Nephron (organoid): ENCODE results near the gene GMDS.

ENCODE experiments used
- H3K27ac Mint-ChIP-seq, 3 experiments: 2 replicates each; pipeline ENCODE4 v1.8.0; 2020; ENCODE audit warnings: mixed read lengths in 3 of 3, mild to moderate bottlenecking in 2 of 3, moderate library complexity in 1 of 3
- H3K27me3 Mint-ChIP-seq: 2 replicates; pipeline ENCODE4 v1.8.0; 2021; ENCODE audit warnings: low read depth, mild to moderate bottlenecking, moderate library complexity, mixed read lengths
- H3K36me3 Mint-ChIP-seq: 2 replicates; pipeline ENCODE4 v1.8.0; 2020; ENCODE audit warnings: low read depth, mixed read lengths
- H3K4me1 Mint-ChIP-seq: 2 replicates; pipeline ENCODE4 v1.8.0; 2020; ENCODE audit warnings: mixed read lengths
- H3K4me3 Mint-ChIP-seq, 3 experiments: 2 replicates each; pipeline ENCODE4 v1.8.0; 2020; ENCODE audit warnings: mild to moderate bottlenecking in 3 of 3, mixed read lengths in 3 of 3, moderate library complexity in 2 of 3
- H3K9me3 Mint-ChIP-seq: 2 replicates; pipeline ENCODE4 v1.8.0; 2020; ENCODE audit warnings: mixed read lengths
- TF ChIP-seq, protein P1 (sequence below), 3 experiments: fragments of 200-600 bp; sonication (generic); IDR thresholded peaks; one replicate each; pipeline ENCODE4 v1.5.0; 2021; ENCODE audit warnings: antibody characterized with exemption in 3 of 3; ENCODE audit not compliant: unreplicated experiment in 3 of 3

Gene GMDS

GRCh38 chr6:2228392-2228791, 17.0 kb downstream of the GMDS start:
- H3K9me3 Mint-ChIP-seq = no peaks in the 10 kb centered on the region
- no peak overlapping the region for H3K27ac Mint-ChIP-seq
- H3K4me1 Mint-ChIP-seq = no peaks in the 10 kb centered on the region
- H3K36me3 Mint-ChIP-seq = no peaks in the 10 kb centered on the region
- H3K4me3 Mint-ChIP-seq = no peak overlapping the region
- TF ChIP-seq, protein P1, sequence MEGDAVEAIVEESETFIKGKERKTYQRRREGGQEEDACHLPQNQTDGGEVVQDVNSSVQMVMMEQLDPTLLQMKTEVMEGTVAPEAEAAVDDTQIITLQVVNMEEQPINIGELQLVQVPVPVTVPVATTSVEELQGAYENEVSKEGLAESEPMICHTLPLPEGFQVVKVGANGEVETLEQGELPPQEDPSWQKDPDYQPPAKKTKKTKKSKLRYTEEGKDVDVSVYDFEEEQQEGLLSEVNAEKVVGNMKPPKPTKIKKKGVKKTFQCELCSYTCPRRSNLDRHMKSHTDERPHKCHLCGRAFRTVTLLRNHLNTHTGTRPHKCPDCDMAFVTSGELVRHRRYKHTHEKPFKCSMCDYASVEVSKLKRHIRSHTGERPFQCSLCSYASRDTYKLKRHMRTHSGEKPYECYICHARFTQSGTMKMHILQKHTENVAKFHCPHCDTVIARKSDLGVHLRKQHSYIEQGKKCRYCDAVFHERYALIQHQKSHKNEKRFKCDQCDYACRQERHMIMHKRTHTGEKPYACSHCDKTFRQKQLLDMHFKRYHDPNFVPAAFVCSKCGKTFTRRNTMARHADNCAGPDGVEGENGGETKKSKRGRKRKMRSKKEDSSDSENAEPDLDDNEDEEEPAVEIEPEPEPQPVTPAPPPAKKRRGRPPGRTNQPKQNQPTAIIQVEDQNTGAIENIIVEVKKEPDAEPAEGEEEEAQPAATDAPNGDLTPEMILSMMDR (IDR thresholded peaks at IDR 0.05; ENCODE audit: unreplicated experiment in 3 of 3) = no peak
- H3K27me3 Mint-ChIP-seq = no peaks in the 10 kb centered on the region

- no peak overlapping the region for H3K4me3 Mint-ChIP-seq
- H3K27me3 Mint-ChIP-seq = no peaks in the 10 kb centered on the region
- no peaks in the 10 kb centered on the region for H3K9me3 Mint-ChIP-seq
Observed at GRCh38 chr6:2226775-2227174, 18.6 kb downstream of the GMDS start.

DNA sequence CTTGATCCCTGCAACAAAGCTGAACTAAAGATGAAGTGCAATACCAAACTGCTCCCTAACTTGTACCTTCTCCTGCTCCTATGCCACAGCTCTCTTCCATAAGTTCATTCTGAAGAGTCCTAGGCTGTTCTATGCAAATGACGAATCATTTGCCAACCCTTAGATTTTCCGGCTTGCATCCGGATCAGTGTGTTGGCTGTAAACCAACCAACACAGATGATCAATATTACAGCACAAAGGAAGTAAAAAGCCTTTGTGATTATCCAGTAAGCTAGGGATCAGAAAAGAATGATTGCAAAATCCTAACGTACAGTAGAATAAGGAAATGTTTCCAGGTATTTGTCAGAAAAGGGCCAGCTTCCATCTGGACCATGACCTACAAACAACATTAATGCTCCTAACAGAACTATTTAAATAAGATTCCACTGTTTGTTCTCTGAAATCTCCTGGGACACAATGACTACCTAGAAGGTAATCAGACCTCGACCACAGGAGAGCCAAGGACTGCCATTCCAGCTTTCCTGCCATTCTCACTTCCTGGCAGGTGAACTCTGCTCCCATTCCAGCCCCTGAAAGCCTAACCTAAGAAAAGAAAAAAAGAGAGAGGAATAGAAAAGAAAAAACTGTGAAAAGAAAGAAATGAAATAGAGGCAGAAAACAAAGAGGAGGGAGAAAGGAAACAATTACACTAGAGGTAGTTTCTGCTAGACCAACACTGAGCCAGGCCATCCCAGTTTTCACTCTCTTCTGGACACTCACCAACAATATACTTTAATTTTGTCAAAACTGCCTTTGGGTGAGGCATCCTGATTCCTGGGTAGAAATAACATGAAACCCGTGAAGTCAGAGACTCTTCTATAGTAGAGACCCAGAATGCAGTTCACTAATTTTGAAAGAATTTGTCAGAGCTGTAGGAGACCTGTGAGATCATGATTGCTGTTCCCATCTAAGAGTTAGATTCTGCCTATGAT, 19.7 kb downstream of the GMDS start:
- Mint-ChIP-seq H3K36me3 (no peaks in the 10 kb centered on the region), H3K4me3 (no peak overlapping the region), H3K9me3 (no peaks in the 10 kb centered on the region), H3K27ac (no peak overlapping the region), H3K4me1 (no peaks in the 10 kb centered on the region), H3K27me3 (no peaks in the 10 kb centered on the region)
- TF ChIP-seq, protein P1 (IDR thresholded peaks at IDR 0.05; ENCODE audit: unreplicated experiment in 3 of 3) = no peak

More at GRCh38 chr6:2226775-2227174, 18.6 kb downstream of the GMDS start:
- TF ChIP-seq, protein P1 (IDR thresholded peaks at IDR 0.05; ENCODE audit: unreplicated experiment in 3 of 3) = no peak
- Mint-ChIP-seq H3K36me3 (no peaks in the 10 kb centered on the region), H3K27ac (no peak overlapping the region), H3K4me1 (no peaks in the 10 kb centered on the region)

DNA sequence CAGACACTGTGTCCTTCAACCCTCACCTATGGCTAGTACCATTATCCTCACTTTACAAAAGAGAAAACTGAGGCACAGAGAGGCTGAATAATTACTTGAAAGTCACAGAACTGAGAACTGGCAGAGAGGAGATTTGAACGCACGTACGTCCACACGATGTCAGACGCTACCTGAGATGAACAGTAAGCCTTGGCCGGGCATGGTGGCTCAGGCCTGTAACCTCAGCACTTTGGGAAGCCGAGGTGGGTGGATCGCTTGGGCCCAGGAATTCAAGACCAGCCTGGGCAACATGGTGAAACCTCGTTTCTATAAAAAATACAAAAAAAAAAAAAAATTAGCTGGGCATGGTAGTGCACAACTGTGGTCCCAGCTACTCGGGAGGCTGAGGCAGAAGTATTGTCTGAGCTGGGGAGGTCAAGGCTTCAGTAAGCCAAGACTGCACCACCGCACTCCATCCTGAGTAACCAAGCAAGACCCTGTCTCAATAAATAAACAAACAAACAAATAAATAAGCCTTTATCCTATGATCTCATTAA, 20.5 kb downstream of the GMDS start:
- Mint-ChIP-seq H3K4me1 (no peaks in the 10 kb centered on the region), H3K27ac (no peak overlapping the region), H3K27me3 (no peaks in the 10 kb centered on the region), H3K9me3 (no peaks in the 10 kb centered on the region), H3K4me3 (no peak overlapping the region), H3K36me3 (no peaks in the 10 kb centered on the region)
- TF ChIP-seq, protein P1 (IDR thresholded peaks at IDR 0.05; ENCODE audit: unreplicated experiment in 3 of 3) = no peak

DNA sequence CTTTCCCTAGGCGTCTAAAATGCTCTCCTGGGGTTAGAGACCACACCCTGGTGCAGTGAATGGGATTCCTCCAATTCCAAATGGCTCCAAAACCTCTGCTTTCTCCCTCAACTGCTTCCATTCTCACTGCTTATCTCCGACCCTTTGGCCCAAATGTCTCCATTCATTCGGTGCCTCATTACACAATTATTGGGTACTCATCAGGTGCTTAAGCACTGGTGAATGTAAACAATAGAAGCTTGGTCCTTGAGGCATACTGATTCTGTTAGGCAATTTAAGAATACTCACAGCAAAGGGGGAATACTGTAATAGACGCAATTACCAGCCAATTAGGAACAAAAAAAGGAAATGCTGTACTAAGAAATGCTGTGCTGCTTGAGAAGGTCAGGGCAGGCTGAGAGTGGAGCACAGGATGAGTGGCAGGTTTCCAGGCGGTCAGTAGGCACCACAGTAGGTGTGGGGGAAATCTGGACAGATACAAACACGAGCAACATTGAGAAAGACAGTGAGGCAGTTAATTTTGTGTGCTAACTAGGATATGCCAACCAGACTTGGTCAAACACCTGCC, 23.0 kb downstream of the GMDS start:
- TF ChIP-seq, protein P1 (IDR thresholded peaks at IDR 0.05; ENCODE audit: unreplicated experiment in 3 of 3) = no peak
- Mint-ChIP-seq H3K27me3 (no peaks in the 10 kb centered on the region), H3K4me1 (no peaks in the 10 kb centered on the region), H3K27ac (no peak overlapping the region), H3K36me3 (no peaks in the 10 kb centered on the region), H3K4me3 (no peak overlapping the region), H3K9me3 (no peaks in the 10 kb centered on the region)
